SK-N-SH treated with all-trans-retinoic acid at 6 μM for 48 hours (cell line): ENCODE data around the gene CD101.

Experiments
- ATAC-seq: fragments of 200-7000 bp; cut with Tn5 transposase; 3 replicates; pipeline ENCODE4 v1.9.1; 2020; ENCODE audit warnings: mild to moderate bottlenecking, moderate library complexity
- ARNTL ChIP-seq: fragments of 450-650 bp; formaldehyde crosslinking; IDR thresholded peaks from 2 replicates; pipeline ENCODE4 v1.5.0; 2020; ENCODE audit warnings: low read depth, mild to moderate bottlenecking, moderate library complexity, borderline replicate concordance
- BACH2 ChIP-seq: fragments of 250-450 bp; sonication (Bioruptor Pico); IDR thresholded peaks from 2 replicates; pipeline ENCODE4 v1.9.0; 2021; ENCODE audit warnings: mild to moderate bottlenecking, borderline replicate concordance
- ESRRG ChIP-seq: fragments of 250-450 bp; sonication (Bioruptor Pico); IDR thresholded peaks from 2 replicates; pipeline ENCODE4 v1.6.1; 2021; ENCODE audit warnings: mild to moderate bottlenecking
- GLIS3 ChIP-seq: fragments of 250-450 bp; sonication (Bioruptor Pico); IDR thresholded peaks from 2 replicates; pipeline ENCODE4 v1.5.0; 2020; ENCODE audit warnings: mild to moderate bottlenecking, moderate library complexity
- ISL1 ChIP-seq: fragments of 250-450 bp; sonication (Bioruptor Pico); IDR thresholded peaks from 2 replicates; pipeline ENCODE4 v2.1.2; 2022; ENCODE audit warnings: mild to moderate bottlenecking, moderate library complexity
- OSR1 ChIP-seq: fragments of 250-450 bp; sonication (Bioruptor Pico); IDR thresholded peaks from 2 replicates; pipeline ENCODE4 v1.8.0; 2022; ENCODE audit warnings: moderate library complexity, mild to moderate bottlenecking, inconsistent platforms
- PPARA ChIP-seq: fragments of 250-450 bp; sonication (Bioruptor Pico); IDR thresholded peaks from 2 replicates; pipeline ENCODE4 v1.5.0; 2020; ENCODE audit warnings: mild to moderate bottlenecking, borderline replicate concordance
- RARB ChIP-seq: fragments of 250-450 bp; sonication (Bioruptor Pico); IDR thresholded peaks from 2 replicates; pipeline ENCODE4 v1.8.0; 2021; ENCODE audit warnings: mild to moderate bottlenecking, moderate library complexity
- SNAI2 ChIP-seq: fragments of 250-450 bp; sonication (Bioruptor Pico); IDR thresholded peaks from 2 replicates; pipeline ENCODE4 v1.5.0; 2020; ENCODE audit warnings: mild to moderate bottlenecking, moderate library complexity
- TCF4 ChIP-seq: fragments of 250-450 bp; sonication (Bioruptor Pico); IDR thresholded peaks from 2 replicates; pipeline ENCODE4 v1.8.0; 2021; ENCODE audit warnings: mild to moderate bottlenecking, moderate library complexity, borderline replicate concordance
- TOX ChIP-seq: fragments of 250-450 bp; sonication (Bioruptor Pico); IDR thresholded peaks from 2 replicates; pipeline ENCODE4 v1.8.0; 2021; ENCODE audit warnings: mild to moderate bottlenecking, moderate library complexity, borderline replicate concordance
- ZC3H10 ChIP-seq: fragments of 250-450 bp; sonication (Bioruptor Pico); IDR thresholded peaks from 2 replicates; pipeline ENCODE4 v1.5.1; 2021; ENCODE audit warnings: mild to moderate bottlenecking, moderate library complexity
- ZFP3 ChIP-seq: fragments of 250-450 bp; sonication (Bioruptor Pico); IDR thresholded peaks from 2 replicates; pipeline ENCODE4 v1.5.0; 2020; ENCODE audit warnings: mild to moderate bottlenecking, moderate library complexity
- ZFP30 ChIP-seq: fragments of 450-650 bp; formaldehyde crosslinking; IDR thresholded peaks from 2 replicates; pipeline ENCODE4 v1.5.0; 2022; ENCODE audit warnings: mild to moderate bottlenecking, moderate library complexity
- ZNF70 ChIP-seq: fragments of 450-650 bp; formaldehyde crosslinking; IDR thresholded peaks from 2 replicates; pipeline ENCODE4 v1.5.0; 2020; ENCODE audit warnings: mild to moderate bottlenecking, moderate library complexity
- ZNF8 ChIP-seq: fragments of 450-650 bp; formaldehyde crosslinking; IDR thresholded peaks from 2 replicates; pipeline ENCODE4 v1.5.0; 2020; ENCODE audit warnings: mild to moderate bottlenecking, moderate library complexity
- TF ChIP-seq, protein P1 (sequence below): fragments of 250-450 bp; sonication (Bioruptor Pico); IDR thresholded peaks from 2 replicates; pipeline ENCODE4 v1.8.0; 2021; ENCODE audit warnings: low read depth, mild to moderate bottlenecking, moderate library complexity, borderline replicate concordance
- TF ChIP-seq, protein P2 (sequence below): fragments of 250-450 bp; sonication (Bioruptor Pico); IDR thresholded peaks from 2 replicates; pipeline ENCODE4 v1.5.1; 2021; ENCODE audit warnings: mild to moderate bottlenecking, moderate library complexity
- TF ChIP-seq, protein P3 (sequence below): fragments of 250-450 bp; sonication (Bioruptor Pico); IDR thresholded peaks from 2 replicates; pipeline ENCODE4 v1.8.0; 2020; ENCODE audit warnings: mild to moderate bottlenecking, moderate library complexity, borderline replicate concordance
- TF ChIP-seq, protein P4 (sequence below): fragments of 250-450 bp; sonication (Bioruptor Pico); IDR thresholded peaks from 2 replicates; pipeline ENCODE4 v1.5.0; 2020; ENCODE audit warnings: mild to moderate bottlenecking, moderate library complexity
- TF ChIP-seq, protein P5 (sequence below): fragments of 250-450 bp; sonication (Bioruptor Pico); IDR thresholded peaks from 2 replicates; pipeline ENCODE4 v1.5.1; 2020; ENCODE audit warnings: low read depth, mild to moderate bottlenecking, moderate library complexity

CD101 gene

DNA sequence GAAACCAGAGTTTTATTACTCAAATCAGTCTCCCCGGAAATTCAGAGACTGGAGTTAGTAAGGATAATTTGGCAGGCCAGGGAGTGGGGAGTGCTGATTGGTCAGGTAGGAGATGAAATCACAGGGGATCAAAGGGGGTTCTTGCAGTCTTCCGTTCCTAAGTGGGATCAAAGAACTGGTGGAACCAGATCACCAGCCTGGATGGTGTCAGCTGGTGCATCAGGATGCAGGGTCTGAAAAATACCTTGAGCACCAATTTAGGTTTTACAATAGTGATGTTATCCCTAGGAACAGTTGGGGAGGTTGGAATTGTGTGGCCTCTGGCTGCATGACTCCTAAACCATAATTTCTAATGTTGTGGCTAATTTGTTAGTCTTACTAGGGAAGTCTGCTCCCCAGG is 1.4 kb upstream of the CD101 start:
- TF ChIP-seq SNAI2 (no peak), ZFP3 (no peak), BACH2 (CRISPR knock-in tag) (no peak), OSR1 (CRISPR knock-in tag) (no peak), ZC3H10 (CRISPR knock-in tag) (no peak), GLIS3 (CRISPR knock-in tag) (no peak)
- TF ChIP-seq, protein P1, sequence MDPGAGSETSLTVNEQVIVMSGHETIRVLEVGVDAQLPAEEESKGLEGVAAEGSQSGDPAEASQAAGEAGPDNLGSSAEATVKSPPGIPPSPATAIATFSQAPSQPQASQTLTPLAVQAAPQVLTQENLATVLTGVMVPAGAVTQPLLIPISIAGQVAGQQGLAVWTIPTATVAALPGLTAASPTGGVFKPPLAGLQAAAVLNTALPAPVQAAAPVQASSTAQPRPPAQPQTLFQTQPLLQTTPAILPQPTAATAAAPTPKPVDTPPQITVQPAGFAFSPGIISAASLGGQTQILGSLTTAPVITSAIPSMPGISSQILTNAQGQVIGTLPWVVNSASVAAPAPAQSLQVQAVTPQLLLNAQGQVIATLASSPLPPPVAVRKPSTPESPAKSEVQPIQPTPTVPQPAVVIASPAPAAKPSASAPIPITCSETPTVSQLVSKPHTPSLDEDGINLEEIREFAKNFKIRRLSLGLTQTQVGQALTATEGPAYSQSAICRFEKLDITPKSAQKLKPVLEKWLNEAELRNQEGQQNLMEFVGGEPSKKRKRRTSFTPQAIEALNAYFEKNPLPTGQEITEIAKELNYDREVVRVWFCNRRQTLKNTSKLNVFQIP (CRISPR knock-in tag), result no peak
- TF ChIP-seq, protein P2, sequence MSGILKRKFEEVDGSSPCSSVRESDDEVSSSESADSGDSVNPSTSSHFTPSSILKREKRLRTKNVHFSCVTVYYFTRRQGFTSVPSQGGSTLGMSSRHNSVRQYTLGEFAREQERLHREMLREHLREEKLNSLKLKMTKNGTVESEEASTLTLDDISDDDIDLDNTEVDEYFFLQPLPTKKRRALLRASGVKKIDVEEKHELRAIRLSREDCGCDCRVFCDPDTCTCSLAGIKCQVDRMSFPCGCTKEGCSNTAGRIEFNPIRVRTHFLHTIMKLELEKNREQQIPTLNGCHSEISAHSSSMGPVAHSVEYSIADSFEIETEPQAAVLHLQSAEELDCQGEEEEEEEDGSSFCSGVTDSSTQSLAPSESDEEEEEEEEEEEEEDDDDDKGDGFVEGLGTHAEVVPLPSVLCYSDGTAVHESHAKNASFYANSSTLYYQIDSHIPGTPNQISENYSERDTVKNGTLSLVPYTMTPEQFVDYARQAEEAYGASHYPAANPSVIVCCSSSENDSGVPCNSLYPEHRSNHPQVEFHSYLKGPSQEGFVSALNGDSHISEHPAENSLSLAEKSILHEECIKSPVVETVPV, result no peak
- TF ChIP-seq, protein P3, sequence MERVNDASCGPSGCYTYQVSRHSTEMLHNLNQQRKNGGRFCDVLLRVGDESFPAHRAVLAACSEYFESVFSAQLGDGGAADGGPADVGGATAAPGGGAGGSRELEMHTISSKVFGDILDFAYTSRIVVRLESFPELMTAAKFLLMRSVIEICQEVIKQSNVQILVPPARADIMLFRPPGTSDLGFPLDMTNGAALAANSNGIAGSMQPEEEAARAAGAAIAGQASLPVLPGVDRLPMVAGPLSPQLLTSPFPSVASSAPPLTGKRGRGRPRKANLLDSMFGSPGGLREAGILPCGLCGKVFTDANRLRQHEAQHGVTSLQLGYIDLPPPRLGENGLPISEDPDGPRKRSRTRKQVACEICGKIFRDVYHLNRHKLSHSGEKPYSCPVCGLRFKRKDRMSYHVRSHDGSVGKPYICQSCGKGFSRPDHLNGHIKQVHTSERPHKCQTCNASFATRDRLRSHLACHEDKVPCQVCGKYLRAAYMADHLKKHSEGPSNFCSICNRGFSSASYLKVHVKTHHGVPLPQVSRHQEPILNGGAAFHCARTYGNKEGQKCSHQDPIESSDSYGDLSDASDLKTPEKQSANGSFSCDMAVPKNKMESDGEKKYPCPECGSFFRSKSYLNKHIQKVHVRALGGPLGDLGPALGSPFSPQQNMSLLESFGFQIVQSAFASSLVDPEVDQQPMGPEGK (CRISPR knock-in tag), result no peak
- TF ChIP-seq, all 23 proteins: peak for 0
- no peak for ATAC-seq

DNA sequence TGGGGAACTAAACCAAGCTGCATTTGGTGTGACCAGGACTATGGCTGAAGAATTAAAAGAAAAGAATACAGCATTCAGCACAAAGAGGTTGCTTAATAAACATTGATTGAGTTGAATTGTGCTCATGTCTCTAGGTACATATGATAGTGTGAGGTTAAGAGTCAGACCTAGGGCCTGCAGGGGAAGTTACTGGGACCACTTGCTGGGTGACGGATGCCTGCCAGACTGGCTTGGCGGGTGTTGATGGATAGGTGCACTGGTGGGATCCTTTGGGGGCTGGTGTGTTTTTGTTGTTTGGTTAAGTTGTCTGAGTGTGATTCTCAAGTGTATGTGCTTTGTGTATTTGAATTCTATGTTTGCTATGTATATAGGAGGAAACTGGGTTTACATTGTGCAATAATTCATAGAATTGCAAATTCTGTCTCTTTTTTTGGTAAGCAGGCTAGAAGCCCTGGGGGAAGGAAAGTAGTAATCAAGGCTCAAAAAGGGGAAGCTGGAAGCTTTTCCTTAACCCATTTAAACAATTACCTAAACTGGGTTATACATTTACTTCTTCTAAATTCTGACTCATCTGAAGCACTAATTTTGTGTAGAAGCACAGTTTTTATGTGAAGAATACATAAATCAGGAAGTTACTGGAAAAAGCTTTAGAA is 1.8 kb downstream of the CD101 start:
- TF ChIP-seq, protein P4, sequence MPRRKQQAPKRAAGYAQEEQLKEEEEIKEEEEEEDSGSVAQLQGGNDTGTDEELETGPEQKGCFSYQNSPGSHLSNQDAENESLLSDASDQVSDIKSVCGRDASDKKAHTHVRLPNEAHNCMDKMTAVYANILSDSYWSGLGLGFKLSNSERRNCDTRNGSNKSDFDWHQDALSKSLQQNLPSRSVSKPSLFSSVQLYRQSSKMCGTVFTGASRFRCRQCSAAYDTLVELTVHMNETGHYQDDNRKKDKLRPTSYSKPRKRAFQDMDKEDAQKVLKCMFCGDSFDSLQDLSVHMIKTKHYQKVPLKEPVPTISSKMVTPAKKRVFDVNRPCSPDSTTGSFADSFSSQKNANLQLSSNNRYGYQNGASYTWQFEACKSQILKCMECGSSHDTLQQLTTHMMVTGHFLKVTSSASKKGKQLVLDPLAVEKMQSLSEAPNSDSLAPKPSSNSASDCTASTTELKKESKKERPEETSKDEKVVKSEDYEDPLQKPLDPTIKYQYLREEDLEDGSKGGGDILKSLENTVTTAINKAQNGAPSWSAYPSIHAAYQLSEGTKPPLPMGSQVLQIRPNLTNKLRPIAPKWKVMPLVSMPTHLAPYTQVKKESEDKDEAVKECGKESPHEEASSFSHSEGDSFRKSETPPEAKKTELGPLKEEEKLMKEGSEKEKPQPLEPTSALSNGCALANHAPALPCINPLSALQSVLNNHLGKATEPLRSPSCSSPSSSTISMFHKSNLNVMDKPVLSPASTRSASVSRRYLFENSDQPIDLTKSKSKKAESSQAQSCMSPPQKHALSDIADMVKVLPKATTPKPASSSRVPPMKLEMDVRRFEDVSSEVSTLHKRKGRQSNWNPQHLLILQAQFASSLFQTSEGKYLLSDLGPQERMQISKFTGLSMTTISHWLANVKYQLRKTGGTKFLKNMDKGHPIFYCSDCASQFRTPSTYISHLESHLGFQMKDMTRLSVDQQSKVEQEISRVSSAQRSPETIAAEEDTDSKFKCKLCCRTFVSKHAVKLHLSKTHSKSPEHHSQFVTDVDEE (CRISPR knock-in tag), result no peak
- TF ChIP-seq SNAI2 (no peak), BACH2 (CRISPR knock-in tag) (no peak), ZC3H10 (CRISPR knock-in tag) (no peak), TOX (CRISPR knock-in tag) (no peak), ZFP3 (no peak), OSR1 (CRISPR knock-in tag) (no peak), GLIS3 (CRISPR knock-in tag) (no peak), ZNF70 (CRISPR knock-in tag) (no peak), ESRRG (CRISPR knock-in tag) (no peak), ZFP30 (no peak), RARB (CRISPR knock-in tag) (no peak), ISL1 (no peak), ZNF8 (no peak)
- TF ChIP-seq, protein P5, sequence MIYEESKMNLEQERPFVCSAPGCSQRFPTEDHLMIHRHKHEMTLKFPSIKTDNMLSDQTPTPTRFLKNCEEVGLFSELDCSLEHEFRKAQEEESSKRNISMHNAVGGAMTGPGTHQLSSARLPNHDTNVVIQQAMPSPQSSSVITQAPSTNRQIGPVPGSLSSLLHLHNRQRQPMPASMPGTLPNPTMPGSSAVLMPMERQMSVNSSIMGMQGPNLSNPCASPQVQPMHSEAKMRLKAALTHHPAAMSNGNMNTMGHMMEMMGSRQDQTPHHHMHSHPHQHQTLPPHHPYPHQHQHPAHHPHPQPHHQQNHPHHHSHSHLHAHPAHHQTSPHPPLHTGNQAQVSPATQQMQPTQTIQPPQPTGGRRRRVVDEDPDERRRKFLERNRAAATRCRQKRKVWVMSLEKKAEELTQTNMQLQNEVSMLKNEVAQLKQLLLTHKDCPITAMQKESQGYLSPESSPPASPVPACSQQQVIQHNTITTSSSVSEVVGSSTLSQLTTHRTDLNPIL (CRISPR knock-in tag), result no peak
- TF ChIP-seq, protein P1 (CRISPR knock-in tag), result no peak
- TF ChIP-seq, all 23 proteins: peak for 0
- ATAC-seq, result no peak

DNA sequence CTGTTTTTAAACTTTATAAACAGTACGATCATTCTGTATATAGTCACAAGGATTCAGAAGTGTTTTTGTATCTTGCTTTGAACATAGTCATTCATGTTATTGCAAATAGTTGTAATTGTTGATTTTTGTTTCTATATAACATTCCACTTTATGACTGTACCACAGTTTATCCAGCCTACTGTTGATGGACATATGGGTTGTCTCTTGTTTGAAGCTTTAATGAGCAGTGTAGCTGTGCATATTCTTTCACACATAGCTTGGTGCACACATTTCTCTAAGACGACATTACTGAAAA is 6.1 kb downstream of the CD101 start:
- no peak for ATAC-seq
- TF ChIP-seq TCF4, result no peak
- TF ChIP-seq BACH2 (CRISPR knock-in tag), result no peak
- TF ChIP-seq ISL1, result no peak
- TF ChIP-seq SNAI2, result no peak
- TF ChIP-seq ARNTL, result no peak
- TF ChIP-seq, protein P5 (CRISPR knock-in tag), result no peak
- TF ChIP-seq RARB (CRISPR knock-in tag), result no peak
- TF ChIP-seq TOX (CRISPR knock-in tag), result no peak
- TF ChIP-seq ESRRG (CRISPR knock-in tag), result no peak
- TF ChIP-seq ZFP3, result no peak
- TF ChIP-seq ZC3H10 (CRISPR knock-in tag), result no peak
- TF ChIP-seq, protein P3 (CRISPR knock-in tag), result no peak
- no peak for TF ChIP-seq PPARA (CRISPR knock-in tag)
